Transverse colon (tissue), 4 donors: ENCODE data around the gene ADD1.

Experiments used
- POLR2AphosphoS5 ChIP-seq, 3 donors: sonication (generic); formaldehyde crosslinking; IDR thresholded peaks; one replicate each; pipeline ENCODE4 v1.6.1; 2016; ENCODE audit warnings: antibody characterized with exemption in 3 of 3
- TF ChIP-seq, protein P1 (sequence below), 5 experiments: fragments of 200-600 bp in 3 of 5; fragments of 450-650 bp in 2 of 5; sonication (generic) in 3 of 5; IDR thresholded peaks; 1 replicate in 2 of 5; 2 replicates in 3 of 5; pipeline ENCODE4 v1.5.1; 2016 to 2017; ENCODE audit warnings: antibody characterized with exemption in 5 of 5, inconsistent platforms in 3 of 5, mild to moderate bottlenecking in 2 of 5, moderate library complexity in 1 of 5

- TF ChIP-seq POLR2AphosphoS5 (IDR thresholded peaks at IDR 0.05), result no peak
- TF ChIP-seq, protein P1, sequence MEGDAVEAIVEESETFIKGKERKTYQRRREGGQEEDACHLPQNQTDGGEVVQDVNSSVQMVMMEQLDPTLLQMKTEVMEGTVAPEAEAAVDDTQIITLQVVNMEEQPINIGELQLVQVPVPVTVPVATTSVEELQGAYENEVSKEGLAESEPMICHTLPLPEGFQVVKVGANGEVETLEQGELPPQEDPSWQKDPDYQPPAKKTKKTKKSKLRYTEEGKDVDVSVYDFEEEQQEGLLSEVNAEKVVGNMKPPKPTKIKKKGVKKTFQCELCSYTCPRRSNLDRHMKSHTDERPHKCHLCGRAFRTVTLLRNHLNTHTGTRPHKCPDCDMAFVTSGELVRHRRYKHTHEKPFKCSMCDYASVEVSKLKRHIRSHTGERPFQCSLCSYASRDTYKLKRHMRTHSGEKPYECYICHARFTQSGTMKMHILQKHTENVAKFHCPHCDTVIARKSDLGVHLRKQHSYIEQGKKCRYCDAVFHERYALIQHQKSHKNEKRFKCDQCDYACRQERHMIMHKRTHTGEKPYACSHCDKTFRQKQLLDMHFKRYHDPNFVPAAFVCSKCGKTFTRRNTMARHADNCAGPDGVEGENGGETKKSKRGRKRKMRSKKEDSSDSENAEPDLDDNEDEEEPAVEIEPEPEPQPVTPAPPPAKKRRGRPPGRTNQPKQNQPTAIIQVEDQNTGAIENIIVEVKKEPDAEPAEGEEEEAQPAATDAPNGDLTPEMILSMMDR (IDR thresholded peaks at IDR 0.05), result no peak
Measured at GRCh38 chr4:2932321-2932950, 88.8 kb downstream of the ADD1 start.
